B cell (primary cell): ENCODE measurements around the gene TMOD2.

Experiments
- EZH2 ChIP-seq: IDR thresholded peaks from 2 replicates; pipeline ENCODE4 v1.6.1; 2012; ENCODE audit warnings: borderline replicate concordance, low read depth, mild to moderate bottlenecking, moderate library complexity, low read length; ENCODE audit not compliant: insufficient read depth, poor library complexity, severe bottlenecking
- TF ChIP-seq, protein P1 (sequence below): fragments of 200-600 bp; IDR thresholded peaks from one replicate; pipeline ENCODE4 v1.8.0; 2022; ENCODE audit warnings: antibody characterized with exemption, mild to moderate bottlenecking

DNA sequence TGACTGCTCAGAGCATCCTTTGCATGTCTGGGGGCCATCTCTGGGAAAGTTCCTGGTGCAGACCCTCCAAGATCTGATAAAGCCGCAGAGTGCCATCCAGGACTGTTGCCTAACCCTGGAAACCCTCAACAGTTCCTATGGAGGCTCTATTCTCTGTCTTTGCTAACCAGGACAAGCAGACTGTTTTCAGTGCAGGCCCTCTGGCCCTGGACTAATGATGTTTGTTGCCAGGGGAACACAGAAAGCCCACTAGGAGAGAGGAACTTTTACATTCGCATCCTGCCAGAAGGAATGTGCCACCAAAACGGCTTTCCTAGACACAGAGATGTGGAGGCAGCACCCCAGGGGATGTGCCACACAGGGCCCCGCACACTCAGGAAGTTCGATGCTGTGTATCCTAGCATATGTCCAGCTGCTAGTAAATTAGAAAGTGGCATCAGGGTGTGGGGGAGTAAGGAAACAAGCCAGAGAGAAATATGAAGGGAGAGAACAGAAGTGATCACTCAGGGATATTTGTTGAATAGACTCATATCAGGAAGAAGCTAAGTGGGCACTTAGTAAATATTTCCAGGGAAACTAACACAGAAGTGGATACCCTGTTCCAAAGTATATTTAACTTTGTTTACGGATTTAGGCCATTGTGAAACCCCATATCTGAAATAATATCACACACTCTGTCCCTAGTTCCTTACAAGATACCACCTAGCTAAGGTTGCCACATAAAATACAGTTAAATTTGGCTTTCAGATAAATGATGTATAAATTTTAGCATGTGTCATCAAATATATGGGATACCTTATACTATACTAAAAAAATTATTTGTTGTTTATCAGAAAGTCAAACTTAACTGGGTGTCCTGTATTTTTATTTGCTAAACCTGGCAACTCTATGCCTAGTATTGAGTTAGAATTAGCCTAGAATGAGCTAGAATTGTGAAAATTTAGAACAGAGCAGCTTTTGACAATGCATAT, 48.2 kb downstream of the TMOD2 start:
- TF ChIP-seq, protein P1, sequence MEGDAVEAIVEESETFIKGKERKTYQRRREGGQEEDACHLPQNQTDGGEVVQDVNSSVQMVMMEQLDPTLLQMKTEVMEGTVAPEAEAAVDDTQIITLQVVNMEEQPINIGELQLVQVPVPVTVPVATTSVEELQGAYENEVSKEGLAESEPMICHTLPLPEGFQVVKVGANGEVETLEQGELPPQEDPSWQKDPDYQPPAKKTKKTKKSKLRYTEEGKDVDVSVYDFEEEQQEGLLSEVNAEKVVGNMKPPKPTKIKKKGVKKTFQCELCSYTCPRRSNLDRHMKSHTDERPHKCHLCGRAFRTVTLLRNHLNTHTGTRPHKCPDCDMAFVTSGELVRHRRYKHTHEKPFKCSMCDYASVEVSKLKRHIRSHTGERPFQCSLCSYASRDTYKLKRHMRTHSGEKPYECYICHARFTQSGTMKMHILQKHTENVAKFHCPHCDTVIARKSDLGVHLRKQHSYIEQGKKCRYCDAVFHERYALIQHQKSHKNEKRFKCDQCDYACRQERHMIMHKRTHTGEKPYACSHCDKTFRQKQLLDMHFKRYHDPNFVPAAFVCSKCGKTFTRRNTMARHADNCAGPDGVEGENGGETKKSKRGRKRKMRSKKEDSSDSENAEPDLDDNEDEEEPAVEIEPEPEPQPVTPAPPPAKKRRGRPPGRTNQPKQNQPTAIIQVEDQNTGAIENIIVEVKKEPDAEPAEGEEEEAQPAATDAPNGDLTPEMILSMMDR = no peak
- no peak for TF ChIP-seq EZH2
